SK-N-SH (cell line): ENCODE measurements around the gene GPR161. TPM values are rescaled to one million over a fixed set of nuclear protein-coding genes. Genes with fewer than 3 reads are reported as not detected.

Source experiments
- CTCF ChIA-PET: fragments of 300-600, 350-600 bp; formaldehyde crosslinking; extraction: SDS; loops from one replicate; lab custom pipeline; 2021; lab: Yijun Ruan, JAX
- POLR2A ChIA-PET: fragments of 350-600 bp; sonication (Branson Sonifier 250); formaldehyde crosslinking; extraction: SDS; loops from one replicate; lab custom pipeline; 2020; ENCODE audit warnings: antibody characterized with exemption, inconsistent platforms; lab: Yijun Ruan, JAX
- DNase-seq: peaks from one replicate; pipeline ENCODE4 v3.0.0; 2012
- H2AFZ ChIP-seq: fragments of 200-600 bp; sonication (generic); 2 replicates; pipeline ENCODE4 v1.8.1; 2016; ENCODE audit warnings: antibody characterized with exemption, mild to moderate bottlenecking, low read depth
- H3F3A ChIP-seq: fragments of 200-600 bp; sonication (generic); replicated peaks from 2 replicates; pipeline ENCODE3; 2016; ENCODE audit warnings: antibody characterized with exemption, mild to moderate bottlenecking; ENCODE audit not compliant: insufficient read depth
- H3K27ac ChIP-seq, 2 experiments: fragments of 200-500 bp in 1 of 2; fragments of 200-600 bp in 1 of 2; sonication (Bioruptor generic) in 1 of 2; sonication (generic), shearing (Covaris generic) in 1 of 2; 2 replicates each; pipeline versions ENCODE4 v1.5.1 to v1.6.1; 2014 to 2016; ENCODE audit warnings: low read depth in 2 of 2, inconsistent platforms in 1 of 2, low read length in 1 of 2, mild to moderate bottlenecking in 1 of 2, mixed read lengths in 1 of 2
- H3K27me3 ChIP-seq: fragments of 200-600 bp; sonication (generic), shearing (Covaris generic); 2 replicates; pipeline ENCODE4 v1.6.1; 2016; ENCODE audit warnings: mixed run types; ENCODE audit not compliant: insufficient read depth
- H3K36me3 ChIP-seq, 2 experiments: fragments of 200-500 bp in 1 of 2; fragments of 200-600 bp in 1 of 2; sonication (Bioruptor generic) in 1 of 2; sonication (generic) in 1 of 2; replicated peaks in 1 of 2; 2 replicates each; pipeline versions ENCODE3 to v1.5.1; 2014 to 2016; ENCODE audit warnings: low read length in 1 of 2, mild to moderate bottlenecking in 1 of 2; ENCODE audit not compliant: insufficient read depth in 2 of 2, control insufficient read depth in 1 of 2
- H3K4me1 ChIP-seq, 2 experiments: fragments of 200-500 bp in 1 of 2; fragments of 200-600 bp in 1 of 2; sonication (Bioruptor generic) in 1 of 2; sonication (generic), shearing (Covaris generic) in 1 of 2; 2 replicates each; pipeline versions ENCODE4 v1.5.1 to v1.6.1; 2014 to 2016; ENCODE audit warnings: low read depth in 1 of 2, low read length in 1 of 2, mixed run types in 1 of 2; ENCODE audit not compliant: insufficient read depth in 2 of 2, control insufficient read depth in 1 of 2
- H3K4me2 ChIP-seq: fragments of 200-600 bp; sonication (generic), shearing (Covaris generic); 2 replicates; pipeline ENCODE4 v1.6.1; 2017; ENCODE audit warnings: mixed run types
- H3K4me3 ChIP-seq, 2 experiments: fragments of 200-500 bp in 1 of 2; fragments of 200-600 bp in 1 of 2; sonication (Bioruptor generic) in 1 of 2; sonication (generic), shearing (Covaris generic) in 1 of 2; 2 replicates each; pipeline versions ENCODE4 v1.5.1 to v1.8.1; 2014 to 2016; ENCODE audit warnings: low read depth in 2 of 2, inconsistent platforms in 1 of 2, low read length in 1 of 2, mild to moderate bottlenecking in 1 of 2, mixed read lengths in 1 of 2, moderate library complexity in 1 of 2
- H3K79me2 ChIP-seq: fragments of 200-600 bp; sonication (generic); 2 replicates; pipeline ENCODE4 v1.8.1; 2017; ENCODE audit warnings: mild to moderate bottlenecking; ENCODE audit not compliant: insufficient read depth
- H3K9ac ChIP-seq: fragments of 200-600 bp; sonication (generic); 2 replicates; pipeline ENCODE4 v1.6.1; 2017; ENCODE audit warnings: mixed run types
- H3K9me2 ChIP-seq: fragments of 200-600 bp; sonication (generic); 2 replicates; pipeline ENCODE4 v1.6.1; 2017; ENCODE audit warnings: mixed run types
- H3K9me3 ChIP-seq: fragments of 200-600 bp; sonication (generic); 2 replicates; pipeline ENCODE4 v1.6.1; 2017; ENCODE audit warnings: mixed run types, mild to moderate bottlenecking, moderate library complexity
- H4K20me1 ChIP-seq: fragments of 200-600 bp; sonication (generic); 2 replicates; pipeline ENCODE4 v1.6.1; 2017; ENCODE audit warnings: mild to moderate bottlenecking, mixed run types; ENCODE audit not compliant: insufficient read depth
- CHD2 ChIP-seq: fragments of 150-350 bp; IDR thresholded peaks from 2 replicates; pipeline ENCODE4 v1.6.1; 2018; ENCODE audit warnings: low read length; ENCODE audit not compliant: partially characterized antibody
- ELF1 ChIP-seq: IDR thresholded peaks from 2 replicates; pipeline ENCODE4 v1.4.0; 2012
- EP300 ChIP-seq, 2 experiments: IDR thresholded peaks; 2 replicates each; pipeline versions ENCODE4 v1.4.0 to v1.6.1; 2012; ENCODE audit warnings: borderline replicate concordance in 1 of 2, low read depth in 1 of 2, low read length in 1 of 2
- FOXJ3 ChIP-seq: sonication (generic); formaldehyde crosslinking; IDR thresholded peaks from 2 replicates; pipeline ENCODE4 v1.5.1; 2020; ENCODE audit warnings: mild to moderate bottlenecking, missing genetic modification reagents
- FOXM1 ChIP-seq: IDR thresholded peaks from 2 replicates; pipeline ENCODE4 v1.4.0; 2012; ENCODE audit warnings: low read depth, mild to moderate bottlenecking
- GABPA ChIP-seq: IDR thresholded peaks from 2 replicates; pipeline ENCODE4 v1.4.0; 2012; ENCODE audit warnings: low read depth, mild to moderate bottlenecking
- GATA2 ChIP-seq: sonication (generic); formaldehyde crosslinking; IDR thresholded peaks from 2 replicates; pipeline ENCODE4 v1.5.0; 2020; ENCODE audit warnings: mild to moderate bottlenecking, missing genetic modification reagents
- IRF3 ChIP-seq: fragments of 150-350 bp; IDR thresholded peaks from 2 replicates; pipeline ENCODE4 v1.6.1; 2016; ENCODE audit warnings: mild to moderate bottlenecking, low read depth, low read length
- MAX ChIP-seq: IDR thresholded peaks from 2 replicates; pipeline ENCODE4 v1.4.0; 2012; ENCODE audit warnings: low read depth
- MXI1 ChIP-seq: IDR thresholded peaks from 2 replicates; pipeline ENCODE4 v1.6.1; 2012; ENCODE audit warnings: mild to moderate bottlenecking, low read depth, low read length, improper control_type of control experiment
- NFIC ChIP-seq: IDR thresholded peaks from 2 replicates; pipeline ENCODE4 v1.4.0; 2012; ENCODE audit warnings: borderline replicate concordance
- RAD21 ChIP-seq: IDR thresholded peaks from 2 replicates; pipeline ENCODE4 v1.6.1; 2012; ENCODE audit warnings: mild to moderate bottlenecking, low read length
- RCOR1 ChIP-seq: fragments of 150-350 bp; IDR thresholded peaks from 2 replicates; pipeline ENCODE4 v1.6.1; 2017; ENCODE audit warnings: antibody characterized with exemption, low read length
- REST ChIP-seq: IDR thresholded peaks from 2 replicates; pipeline ENCODE4 v1.6.1; 2012; ENCODE audit warnings: mild to moderate bottlenecking, low read depth, low read length, moderate library complexity
- SMC3 ChIP-seq: IDR thresholded peaks from 2 replicates; pipeline ENCODE4 v1.6.1; 2012; ENCODE audit warnings: low read depth, low read length, improper control_type of control experiment
- TAF1 ChIP-seq: IDR thresholded peaks from 2 replicates; pipeline ENCODE4 v1.6.1; 2012; ENCODE audit warnings: low read depth, mild to moderate bottlenecking, low read length, moderate library complexity, borderline replicate concordance
- TCF12 ChIP-seq: IDR thresholded peaks from 2 replicates; pipeline ENCODE4 v1.4.0; 2012
- TEAD4 ChIP-seq: IDR thresholded peaks from 2 replicates; pipeline ENCODE4 v1.4.0; 2012; ENCODE audit warnings: mild to moderate bottlenecking, borderline replicate concordance; ENCODE audit not compliant: insufficient read depth
- WGBS: methylation state at CpG from one replicate; pipeline ENCODE4 v1.1.6; 2017; ENCODE audit warnings: low lambda C conversion rate; 5-methylcytosine and 5-hydroxymethylcytosine counted together
- polyA plus RNA-seq, 3 experiments: library from polyadenylated mRNA; depleted of rRNA; stranded (reverse); fragments of >200 nt; gene quantifications; 2 replicates each; pipeline ENCODE4 v1.2.3, GENCODE V29; 2012
- TF ChIP-seq, protein P1 (sequence below): IDR thresholded peaks from 2 replicates; pipeline ENCODE4 v1.4.0; 2012; ENCODE audit warnings: low read depth, borderline replicate concordance

GPR161 gene
- polyA plus RNA-seq, 1 of the 3 experiments (the other 2 are of a cell fraction), result 20.1 TPM

DNA sequence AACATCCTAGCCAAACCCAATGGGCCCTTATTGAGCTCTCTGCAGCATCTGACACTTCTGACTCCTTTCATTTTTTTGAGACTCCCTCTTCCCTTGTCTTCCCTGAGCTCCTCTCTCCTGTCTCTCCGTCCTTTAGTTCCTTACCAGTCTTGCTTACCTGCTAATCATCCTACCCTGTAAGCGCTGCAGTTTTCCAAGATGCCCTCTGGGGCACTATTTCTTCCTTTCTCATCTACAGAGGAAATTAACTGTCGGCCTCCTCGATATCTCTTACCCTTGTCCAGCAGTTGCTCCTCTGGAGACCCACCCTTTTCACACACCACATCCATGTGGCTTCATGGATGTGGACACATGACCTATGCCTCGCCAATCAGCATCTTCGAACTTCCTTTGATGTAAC is 6.8 kb downstream of the GPR161 start (continued):
- TF ChIP-seq GATA2 (CRISPR knock-in tag), result no peak
- TF ChIP-seq REST, result no peak
- TF ChIP-seq GABPA, result no peak

DNA sequence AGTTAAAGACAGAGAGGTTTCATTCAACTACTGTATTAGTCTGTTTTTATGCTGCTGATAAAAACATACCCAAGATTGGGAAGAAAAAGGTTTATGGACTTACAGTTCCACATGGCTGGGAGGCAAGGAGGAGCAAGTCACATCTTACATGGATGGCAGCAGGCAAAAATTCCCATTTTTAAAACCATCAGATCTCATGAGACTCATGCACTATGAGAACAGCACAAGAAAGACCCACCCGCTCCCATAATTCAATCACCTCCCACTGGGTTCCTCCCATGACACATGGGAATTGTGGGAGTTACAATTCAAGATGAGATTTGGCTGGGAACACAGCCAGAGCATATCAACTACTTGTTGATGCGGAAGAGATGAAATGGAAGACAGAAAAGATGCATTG is 9.2 kb downstream of the GPR161 start:
- Histone ChIP-seq H3K4me1 (no peaks in the 10 kb centered on the region; a peak in 2 of 4 replicates), H3K9me2 (no peaks in the 10 kb centered on the region), H2AFZ (no peak overlapping the region), H3F3A (no peaks in the 10 kb centered on the region), H3K36me3 (peaks cover 12 to 26% of the 10 kb centered on the region in 2 experiments), H4K20me1 (no peaks in the 10 kb centered on the region), H3K27me3 (no peaks in the 10 kb centered on the region), H3K27ac (no peak overlapping the region), H3K9ac (no peak overlapping the region), H3K4me2 (no peak overlapping the region), H3K79me2 (peaks cover 94% of the 10 kb centered on the region), H3K9me3 (no peaks in the 10 kb centered on the region), H3K4me3 (no peak overlapping the region)
- WGBS, result 97% methylated on average over 2 of the region's 2 CpGs
- no peak for DNase-seq
- CTCF ChIA-PET, result interaction anchor here (1.1 to 1.4 kb wide), 2 partner anchors 18 to 45 kb away, joined by 3 to 4 read pairs; no protein-coding TSS in a partner anchor
- POLR2A ChIA-PET, result no interaction called here
- TF ChIP-seq IRF3 (no peak), SMC3 (no peak), RCOR1 (no peak), TAF1 (no peak), EP300 (IDR thresholded peaks at IDR 0.05; ENCODE audit: borderline replicate concordance in 1 of 2, low read depth in 1 of 2, low read length in 1 of 2) (no peak), TEAD4 (no peak), FOXJ3 (CRISPR knock-in tag) (no peak), FOXM1 (no peak)
- TF ChIP-seq, all 33 proteins: peak for 0

- TF ChIP-seq TCF12 (no peak), MAX (no peak), ELF1 (no peak), CHD2 (no peak), FOXM1 (no peak), RAD21 (no peak), NFIC (no peak), SMC3 (no peak), MXI1 (no peak)
- TF ChIP-seq, protein P1, sequence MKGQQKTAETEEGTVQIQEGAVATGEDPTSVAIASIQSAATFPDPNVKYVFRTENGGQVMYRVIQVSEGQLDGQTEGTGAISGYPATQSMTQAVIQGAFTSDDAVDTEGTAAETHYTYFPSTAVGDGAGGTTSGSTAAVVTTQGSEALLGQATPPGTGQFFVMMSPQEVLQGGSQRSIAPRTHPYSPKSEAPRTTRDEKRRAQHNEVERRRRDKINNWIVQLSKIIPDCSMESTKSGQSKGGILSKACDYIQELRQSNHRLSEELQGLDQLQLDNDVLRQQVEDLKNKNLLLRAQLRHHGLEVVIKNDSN, result no peak
- Histone ChIP-seq H3K9me2 (no peaks in the 10 kb centered on the region), H3K9me3 (no peaks in the 10 kb centered on the region), H3K4me2 (no peak overlapping the region), H3K9ac (no peak overlapping the region), H3K27ac (no peak overlapping the region), H3K4me1 (no peaks in the 10 kb centered on the region; a peak in 2 of 4 replicates), H3K4me3 (no peak overlapping the region), H2AFZ (no peak overlapping the region), H3K27me3 (no peaks in the 10 kb centered on the region), H3K36me3 (peaks cover 9 to 20% of the 10 kb centered on the region in 2 experiments), H4K20me1 (no peaks in the 10 kb centered on the region), H3F3A (no peaks in the 10 kb centered on the region), H3K79me2 (peaks cover 91% of the 10 kb centered on the region)
- POLR2A ChIA-PET, result no interaction called here
- 95% methylated on average over 1 of the region's 1 CpG for WGBS
- DNase-seq, result no peak
- CTCF ChIA-PET, result interaction anchor here (2.2 kb wide), 1 partner anchor 20 kb away, joined by 9 read pairs; no protein-coding TSS in a partner anchor
Observed at GRCh38 chr1:168125051-168125450, 11.7 kb downstream of the GPR161 start.
